Hematopoietic multipotent progenitor cell treated with erythropoietin and hydrocortisone succinate and interleukin-3 and kit ligand, for 8 days (in vitro differentiated cells): ENCODE data around the gene ARHGEF7.

Experiments
- DNase-seq: peaks from one replicate; pipeline ENCODE4 v3.0.0-alpha.2; 2015

The ARHGEF7 gene

DNA sequence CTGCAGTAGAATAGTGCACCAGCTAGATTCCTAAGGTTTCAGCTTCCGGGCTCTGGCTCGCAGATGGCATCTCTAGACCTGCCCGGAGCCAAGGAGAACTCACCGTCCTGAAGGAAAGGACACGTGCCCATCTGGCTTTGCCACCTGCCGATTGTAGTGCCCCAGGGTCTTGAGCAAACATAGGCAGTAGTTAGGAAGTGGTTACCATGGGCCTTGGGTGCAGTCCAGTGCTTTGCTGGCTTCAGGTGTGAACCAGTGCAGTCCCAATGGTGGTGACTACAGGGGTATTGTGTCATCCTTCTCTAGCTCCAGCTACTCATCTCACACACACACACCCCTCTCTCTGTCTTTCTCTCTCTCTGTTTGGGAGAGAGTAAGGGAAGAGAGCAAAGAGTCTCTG is 143.9 kb downstream of the ARHGEF7 start:
- DNase-seq, result no peak

GRCh38 chr13:111261326-111261725 is 146.2 kb downstream of the ARHGEF7 start:
- no peak for DNase-seq

GRCh38 chr13:111262281-111262680 is 147.2 kb downstream of the ARHGEF7 start:
- DNase-seq, result peak; percentile 8

DNA sequence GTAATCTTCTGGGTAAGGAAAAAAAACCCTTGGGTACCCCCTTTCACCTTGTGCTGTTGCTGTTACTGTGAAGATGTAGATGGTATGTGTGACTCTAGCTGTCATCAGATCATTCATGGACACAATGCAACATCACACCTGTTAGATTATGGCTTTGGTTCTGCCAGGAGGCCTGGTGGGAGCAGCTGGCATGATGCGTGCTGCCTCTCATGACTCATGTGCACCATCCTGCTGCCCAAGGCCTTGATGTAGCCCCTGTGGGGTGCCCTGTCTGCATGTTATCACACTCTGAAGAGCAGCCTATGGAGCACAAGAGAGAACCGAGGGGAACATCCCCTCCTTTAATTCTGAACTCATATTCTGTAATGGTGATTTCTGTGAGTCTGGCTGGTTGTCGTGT is 147.6 kb downstream of the ARHGEF7 start:
- DNase-seq, result no peak

DNA sequence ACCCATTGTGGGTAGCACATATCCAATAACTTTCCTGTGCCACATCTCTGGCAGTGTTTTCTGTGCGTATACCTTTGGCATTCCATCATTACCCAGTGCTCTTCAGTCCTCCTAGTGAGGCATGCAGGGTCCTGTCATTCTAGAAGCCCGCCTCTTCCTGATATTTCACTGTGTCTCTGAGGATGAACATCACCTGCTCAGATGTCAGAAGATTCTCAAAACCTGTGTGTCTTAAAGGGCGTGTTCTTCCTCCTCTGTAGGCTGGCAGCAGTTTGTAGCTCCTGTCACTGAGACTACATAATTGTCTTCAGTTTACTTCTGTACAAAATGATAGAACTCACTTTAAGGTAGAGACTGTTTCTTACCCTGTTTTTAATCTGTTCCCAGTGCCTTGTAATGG is 148.5 kb downstream of the ARHGEF7 start:
- no peak for DNase-seq

DNA sequence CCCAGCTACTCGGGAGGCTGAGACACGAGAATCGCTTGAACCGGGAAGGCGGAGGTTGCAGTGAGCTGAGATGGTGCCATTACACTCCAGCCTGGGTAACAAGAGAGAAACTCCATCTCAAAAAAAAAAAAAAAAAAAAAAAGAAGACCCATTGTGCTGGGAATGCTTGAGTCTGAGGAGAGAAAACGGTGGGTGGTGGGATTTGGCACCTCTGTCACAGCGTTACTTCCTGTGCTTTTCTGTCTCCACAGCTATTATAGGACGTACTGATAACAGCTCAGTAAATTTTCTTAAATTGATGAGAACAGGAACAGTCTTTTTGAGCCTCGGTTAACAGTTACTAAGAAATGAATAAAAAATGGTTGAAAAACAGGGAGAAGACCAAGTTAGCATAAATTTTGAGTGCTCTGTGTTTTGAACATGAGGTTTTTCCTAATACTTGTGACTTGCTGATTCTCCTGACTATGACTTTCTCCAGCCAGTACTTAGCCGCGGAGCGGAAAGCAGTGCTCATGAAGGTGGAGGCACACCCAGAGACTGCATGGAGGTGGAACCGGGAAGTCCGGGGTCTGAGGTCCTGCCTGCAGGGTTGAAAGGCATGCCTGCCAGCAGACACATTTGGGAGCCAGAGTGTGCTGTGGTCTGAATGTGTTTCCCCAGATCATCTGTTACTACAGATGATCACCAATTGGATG is 150.0 kb downstream of the ARHGEF7 start:
- no peak for DNase-seq

GRCh38 chr13:111265701-111266035 is 150.6 kb downstream of the ARHGEF7 start:
- DNase-seq, result no peak

DNA sequence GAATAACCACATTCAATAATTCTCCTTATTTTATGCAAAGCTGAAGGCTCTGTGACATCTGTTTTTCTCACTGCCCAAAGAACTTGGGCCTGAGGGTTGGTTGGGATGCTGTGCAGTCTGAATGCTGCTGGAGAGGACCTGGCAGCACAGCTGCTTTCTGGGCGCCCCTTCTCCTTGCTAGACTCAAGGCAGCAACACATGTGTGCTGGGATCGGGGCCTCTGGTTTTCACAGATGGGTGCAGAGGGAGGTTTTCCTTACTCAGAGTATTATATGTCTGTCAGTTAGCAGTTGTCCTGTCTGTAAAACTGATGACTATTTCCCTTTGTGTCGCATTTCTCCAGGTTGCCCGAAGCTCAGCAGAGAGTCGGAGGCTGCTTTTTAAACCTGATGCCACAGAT is 152.1 kb downstream of the ARHGEF7 start:
- DNase-seq, result no peak

GRCh38 chr13:111267784-111268183 is 152.7 kb downstream of the ARHGEF7 start:
- no peak for DNase-seq

- no peak for DNase-seq
These were observed 154.4 kb downstream of the ARHGEF7 start for GRCh38 chr13:111269508-111269907.

GRCh38 chr13:111270126-111270525 is 155.0 kb downstream of the ARHGEF7 start:
- no peak for DNase-seq

DNA sequence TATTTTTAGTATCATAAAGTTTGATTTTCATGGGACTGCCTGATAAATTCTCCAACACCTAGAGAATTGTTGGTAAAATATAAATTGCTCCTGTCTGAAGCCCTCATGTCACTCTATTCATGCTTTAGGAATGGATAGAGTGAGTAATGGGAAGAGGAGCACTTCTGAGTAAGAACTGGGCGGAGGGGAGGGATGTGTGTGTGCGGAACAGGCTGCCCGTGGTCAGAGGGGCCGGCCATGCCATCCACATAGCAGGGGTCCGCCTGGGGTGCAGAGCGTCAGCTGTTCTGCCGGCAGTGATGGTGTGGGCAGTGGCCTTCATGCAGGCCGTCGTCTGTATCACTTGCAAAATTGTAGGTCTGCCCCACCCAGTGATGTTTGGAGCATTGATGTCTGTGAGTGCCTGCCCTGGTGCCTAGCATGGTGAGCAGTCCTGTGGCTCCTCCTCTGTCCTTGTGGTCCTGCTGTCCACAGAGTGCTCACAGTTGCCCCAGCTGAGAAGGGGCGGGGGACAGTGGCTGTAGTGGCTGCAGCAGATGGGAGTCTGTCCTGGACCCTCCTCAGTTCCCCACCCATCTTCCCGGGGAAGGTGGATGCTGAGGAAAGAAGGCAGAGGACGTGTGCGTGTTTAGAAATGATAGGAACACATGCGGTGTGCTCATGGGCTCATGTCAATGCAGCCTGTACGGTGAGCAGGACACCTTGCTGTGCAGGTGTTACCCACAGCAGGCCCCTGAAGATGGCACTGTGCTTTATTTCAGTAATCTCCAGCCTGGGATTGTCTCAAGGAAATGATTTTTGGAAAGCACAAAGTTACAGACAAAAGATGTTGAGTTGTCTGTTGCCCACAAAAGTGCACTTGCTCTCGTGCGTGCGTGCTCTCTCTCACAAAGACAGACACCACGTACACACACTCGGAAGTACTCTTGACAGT is 155.9 kb downstream of the ARHGEF7 start:
- DNase-seq, result no peak

- DNase-seq, result no peak
These were observed 157.0 kb downstream of the ARHGEF7 start for GRCh38 chr13:111272117-111272516.

GRCh38 chr13:111275382-111275781 is 160.3 kb downstream of the ARHGEF7 start:
- no peak for DNase-seq

- DNase-seq, result no peak
These were observed 161.0 kb downstream of the ARHGEF7 start for GRCh38 chr13:111275995-111276618.

DNA sequence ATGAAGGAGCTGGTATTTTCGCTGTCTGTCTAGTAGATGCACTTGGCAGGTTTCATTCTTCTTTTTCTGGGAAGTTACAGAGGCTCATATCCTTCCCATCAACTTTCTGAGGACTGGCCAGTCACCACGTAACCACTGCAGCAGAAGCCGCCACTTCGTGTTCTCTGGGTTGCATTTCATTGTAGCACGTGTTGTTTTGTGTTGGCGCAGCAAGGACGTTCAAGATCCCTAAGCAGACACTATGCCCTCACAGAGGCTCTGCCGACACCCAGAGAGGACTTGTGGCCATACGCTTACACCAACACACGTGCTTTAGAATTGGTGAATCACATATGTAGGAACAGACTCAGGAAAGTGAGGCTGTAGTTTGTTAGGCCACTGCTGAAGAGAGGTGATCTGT is 163.1 kb downstream of the ARHGEF7 start:
- no peak for DNase-seq

GRCh38 chr13:111278743-111279652 is 163.9 kb downstream of the ARHGEF7 start:
- DNase-seq, result no peak

GRCh38 chr13:111280226-111280625 is 165.1 kb downstream of the ARHGEF7 start:
- DNase-seq, result no peak

GRCh38 chr13:111280681-111281585 is 165.8 kb downstream of the ARHGEF7 start:
- DNase-seq, result no peak

GRCh38 chr13:111281751-111282311 is 166.7 kb downstream of the ARHGEF7 start:
- no peak for DNase-seq

DNA sequence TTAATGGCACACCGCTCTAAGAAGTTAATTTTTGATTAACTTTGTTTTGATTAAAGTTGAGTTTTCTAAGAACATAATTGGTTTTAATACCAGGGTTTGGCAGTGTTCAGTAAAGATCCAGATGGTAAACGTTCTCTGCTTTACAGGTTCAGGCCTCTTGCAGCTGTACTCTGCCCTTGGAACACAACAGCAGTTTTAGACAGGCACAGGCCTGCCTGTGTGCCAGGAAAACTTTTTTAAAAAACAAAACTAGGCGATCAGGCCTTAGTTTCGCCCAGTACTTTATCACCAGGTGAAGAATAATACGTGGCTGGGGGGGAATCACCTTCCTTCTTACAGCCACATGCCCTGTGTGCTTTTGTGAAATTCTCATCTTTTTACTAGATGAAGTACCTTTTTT is 167.3 kb downstream of the ARHGEF7 start:
- no peak for DNase-seq
